Keratinocyte (primary cell): ENCODE results near the gene LSM14B. TPM values are rescaled to one million over a fixed set of nuclear protein-coding genes. Genes with fewer than 3 reads are reported as not detected.

Experiments
- DNase-seq: peaks from one replicate; pipeline ENCODE4 v3.0.0-alpha.2; 2011; ENCODE audit warnings: low read depth, missing footprints, low spot score
- FAIRE-seq: peaks from 2 replicates; lab custom pipeline; 2011; peaks lifted over from hg19 to GRCh38; lab: Jason Lieb, UNC
- H2AFZ ChIP-seq: 2 replicates; pipeline ENCODE4 v1.6.0; 2012; ENCODE audit warnings: low read length, control low read depth, inconsistent platforms; ENCODE audit not compliant: control insufficient read depth
- H3K27ac ChIP-seq: 2 replicates; pipeline ENCODE4 v1.5.1; 2011; ENCODE audit warnings: low read length; ENCODE audit not compliant: control insufficient read depth, insufficient read depth
- H3K27me3 ChIP-seq: 3 replicates; pipeline ENCODE4 v1.6.0; 2011; ENCODE audit warnings: low read length; ENCODE audit not compliant: control insufficient read depth, insufficient read depth; ENCODE audit errors: extremely low read depth
- H3K36me3 ChIP-seq, 2 experiments: 2 replicates in 1 of 2; 3 replicates in 1 of 2; pipeline ENCODE4 v1.5.1; 2011; ENCODE audit warnings: low read length in 2 of 2, mild to moderate bottlenecking in 1 of 2; ENCODE audit not compliant: control insufficient read depth in 2 of 2, insufficient read depth in 2 of 2; ENCODE audit errors: extremely low read depth in 1 of 2
- H3K4me1 ChIP-seq: 3 replicates; pipeline ENCODE4 v1.5.1; 2011; ENCODE audit warnings: low read length; ENCODE audit not compliant: control insufficient read depth, insufficient read depth; ENCODE audit errors: extremely low read depth
- H3K4me2 ChIP-seq: 3 replicates; pipeline ENCODE4 v1.6.0; 2011; ENCODE audit warnings: low read depth, low read length; ENCODE audit not compliant: control insufficient read depth, insufficient read depth; ENCODE audit errors: extremely low read depth
- H3K4me3 ChIP-seq, 3 experiments: fragments of 200-600 bp in 1 of 3; sonication (generic) in 1 of 3; 2 replicates in 2 of 3; 3 replicates in 1 of 3; pipeline ENCODE4 v1.5.1; 2011 to 2016; ENCODE audit warnings: low read length in 3 of 3, mild to moderate bottlenecking in 3 of 3, control low read depth in 2 of 3, inconsistent platforms in 1 of 3, low read depth in 1 of 3, mixed read lengths in 1 of 3, mixed run types in 1 of 3, moderate library complexity in 1 of 3; ENCODE audit not compliant: control insufficient read depth in 2 of 3, insufficient read depth in 2 of 3; ENCODE audit errors: extremely low read depth in 1 of 3
- H3K79me2 ChIP-seq: 2 replicates; pipeline ENCODE4 v1.6.0; 2012; ENCODE audit warnings: low read length; ENCODE audit not compliant: control insufficient read depth, insufficient read depth
- H3K9ac ChIP-seq: 3 replicates; pipeline ENCODE4 v1.6.0; 2011; ENCODE audit warnings: low read length; ENCODE audit not compliant: control insufficient read depth, insufficient read depth; ENCODE audit errors: extremely low read depth
- H3K9me1 ChIP-seq: 3 replicates; pipeline ENCODE4 v1.6.0; 2011; ENCODE audit warnings: low read length; ENCODE audit not compliant: control insufficient read depth, insufficient read depth; ENCODE audit errors: extremely low read depth
- H3K9me3 ChIP-seq: 2 replicates; pipeline ENCODE4 v1.5.1; 2012; ENCODE audit warnings: low read depth, low read length; ENCODE audit not compliant: control insufficient read depth
- H4K20me1 ChIP-seq: 3 replicates; pipeline ENCODE4 v1.6.0; 2011; ENCODE audit warnings: low read length; ENCODE audit not compliant: control insufficient read depth, insufficient read depth; ENCODE audit errors: extremely low read depth
- EZH2 ChIP-seq: IDR thresholded peaks from one replicate; pipeline ENCODE4 v1.6.1; 2012; ENCODE audit warnings: inconsistent platforms, mild to moderate bottlenecking, low read length, moderate library complexity
- dilution Hi-C: fragments of 300-500 bp; cut with MboI; formaldehyde crosslinking; loops from one replicate; pipeline ENCODE4 v1.7.0; 2020; ENCODE audit warnings: low sequenced_read_pairs; ENCODE audit not compliant: extremely low pct_ligation_motif_present
- polyA plus RNA-seq, 5 experiments: library from polyadenylated mRNA; depleted of rRNA in 3 of 5; stranded (reverse) in 3 of 5; stranded (forward) in 1 of 5; unstranded in 1 of 5; fragments of >200 nt; gene quantifications; 1 replicate in 1 of 5; 2 replicates in 3 of 5; 3 replicates in 1 of 5; pipeline versions ENCODE4 v1.2.1 to v1.2.3, GENCODE V29; 2011 to 2012; ENCODE audit warnings: missing spikeins in 2 of 5, low read depth in 1 of 5, low replicate concordance in 1 of 5
- TF ChIP-seq, protein P1 (sequence below), 3 experiments: IDR thresholded peaks in 1 of 3; conservative IDR thresholded peaks in 1 of 3; optimal IDR thresholded peaks in 1 of 3; 2 replicates in 2 of 3; 3 replicates in 1 of 3; pipeline versions ENCODE3 to v1.5.1; 2011; ENCODE audit warnings: low read length in 3 of 3, mild to moderate bottlenecking in 3 of 3, moderate library complexity in 2 of 3, control low read depth in 1 of 3, inconsistent platforms in 1 of 3; ENCODE audit not compliant: insufficient read depth in 2 of 3; ENCODE audit errors: extremely low read depth in 1 of 3

Gene LSM14B
- polyA plus RNA-seq, 1 donor (not counting 4 experiments of a cell fraction or from before 2014, with no cell fraction given) = 21.7 TPM

DNA sequence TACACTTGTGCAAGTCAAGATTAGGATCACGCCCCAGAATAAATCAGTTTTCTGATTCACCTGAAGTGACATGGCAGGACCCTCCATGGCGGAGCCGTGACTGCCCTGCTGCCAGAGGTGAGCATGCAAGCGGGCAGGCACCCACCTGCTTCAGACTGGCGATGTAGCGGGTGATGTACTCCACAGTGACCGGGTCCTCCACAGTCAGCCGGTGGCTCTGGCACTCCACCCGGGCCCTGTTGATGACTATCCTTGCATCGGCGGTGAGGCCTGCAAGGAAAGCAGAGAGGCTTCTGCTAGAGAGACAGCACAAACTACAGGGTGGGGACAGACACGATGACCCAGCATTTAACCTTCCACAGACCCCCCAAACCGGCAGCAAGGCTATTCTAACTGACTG, 17.4 kb downstream of the LSM14B start:
- no peak overlapping the region for H3K4me2 ChIP-seq
- H3K36me3 ChIP-seq = peaks cover 35 to 57% of the 10 kb centered on the region in 2 experiments
- H3K9ac ChIP-seq = no peak overlapping the region
- H3K4me3 ChIP-seq = no peak overlapping the region
- dilution Hi-C loops = no loop called here
- no peak overlapping the region for H2AFZ ChIP-seq
- peaks cover 7% of the 10 kb centered on the region for H3K9me1 ChIP-seq
- H3K27ac ChIP-seq = no peak overlapping the region
- DNase-seq (no peak), FAIRE-seq (no peak)
- no peaks in the 10 kb centered on the region for H3K27me3 ChIP-seq
- TF ChIP-seq, protein P1, sequence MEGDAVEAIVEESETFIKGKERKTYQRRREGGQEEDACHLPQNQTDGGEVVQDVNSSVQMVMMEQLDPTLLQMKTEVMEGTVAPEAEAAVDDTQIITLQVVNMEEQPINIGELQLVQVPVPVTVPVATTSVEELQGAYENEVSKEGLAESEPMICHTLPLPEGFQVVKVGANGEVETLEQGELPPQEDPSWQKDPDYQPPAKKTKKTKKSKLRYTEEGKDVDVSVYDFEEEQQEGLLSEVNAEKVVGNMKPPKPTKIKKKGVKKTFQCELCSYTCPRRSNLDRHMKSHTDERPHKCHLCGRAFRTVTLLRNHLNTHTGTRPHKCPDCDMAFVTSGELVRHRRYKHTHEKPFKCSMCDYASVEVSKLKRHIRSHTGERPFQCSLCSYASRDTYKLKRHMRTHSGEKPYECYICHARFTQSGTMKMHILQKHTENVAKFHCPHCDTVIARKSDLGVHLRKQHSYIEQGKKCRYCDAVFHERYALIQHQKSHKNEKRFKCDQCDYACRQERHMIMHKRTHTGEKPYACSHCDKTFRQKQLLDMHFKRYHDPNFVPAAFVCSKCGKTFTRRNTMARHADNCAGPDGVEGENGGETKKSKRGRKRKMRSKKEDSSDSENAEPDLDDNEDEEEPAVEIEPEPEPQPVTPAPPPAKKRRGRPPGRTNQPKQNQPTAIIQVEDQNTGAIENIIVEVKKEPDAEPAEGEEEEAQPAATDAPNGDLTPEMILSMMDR (optimal IDR thresholded peaks at IDR 0.05 in 1 of 3, IDR thresholded peaks at IDR 0.05 in 1 of 3, conservative IDR thresholded peaks at IDR 0.05 in 1 of 3; ENCODE audit: extremely low read depth in 1 of 3, insufficient read depth in 2 of 3, low read length in 3 of 3) = no peak
- TF ChIP-seq EZH2 = no peak
- H4K20me1 ChIP-seq = peaks cover 28% of the 10 kb centered on the region
- no peaks in the 10 kb centered on the region for H3K9me3 ChIP-seq
- H3K4me1 ChIP-seq = peaks cover 14% of the 10 kb centered on the region
- peaks cover 51% of the 10 kb centered on the region for H3K79me2 ChIP-seq

DNA sequence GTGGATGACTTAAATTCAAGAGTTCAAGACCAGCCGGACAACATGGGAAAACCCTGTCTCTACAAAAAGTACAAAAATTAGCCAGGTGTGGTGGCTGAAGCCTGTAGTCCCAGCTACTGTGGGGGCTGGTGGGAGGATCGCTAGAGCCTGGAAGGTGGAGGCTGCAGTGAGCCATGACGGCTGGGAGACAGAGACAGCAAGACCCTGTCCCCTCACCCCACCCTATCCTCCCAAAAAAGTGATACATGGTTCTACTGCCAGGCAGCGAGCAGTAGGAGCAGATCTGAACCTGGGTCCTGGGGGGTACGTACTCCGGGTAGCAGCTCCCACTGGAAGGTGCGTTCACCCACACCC, 18.7 kb downstream of the LSM14B start:
- H2AFZ ChIP-seq = no peak overlapping the region
- peaks cover 65% of the 10 kb centered on the region for H3K79me2 ChIP-seq
- peaks cover 38% of the 10 kb centered on the region for H4K20me1 ChIP-seq
- H3K36me3 ChIP-seq = peaks cover 34 to 47% of the 10 kb centered on the region in 2 experiments
- H3K9ac ChIP-seq = peak overlapping the region; percentile 87
- H3K4me3 ChIP-seq = peak overlapping the region; percentile 70 to 91 (median 79)
- dilution Hi-C loops = no loop called here
- peak overlapping the region; percentile 79 for H3K27ac ChIP-seq
- H3K4me1 ChIP-seq = peaks cover 20% of the 10 kb centered on the region
- peaks cover 7% of the 10 kb centered on the region for H3K9me1 ChIP-seq
- H3K4me2 ChIP-seq = peak overlapping the region; percentile 91
- TF ChIP-seq, protein P1 (optimal IDR thresholded peaks at IDR 0.05 in 1 of 3, IDR thresholded peaks at IDR 0.05 in 1 of 3, conservative IDR thresholded peaks at IDR 0.05 in 1 of 3; ENCODE audit: extremely low read depth in 1 of 3, insufficient read depth in 2 of 3, low read length in 3 of 3) = no peak
- no peak for TF ChIP-seq EZH2
- no peaks in the 10 kb centered on the region for H3K27me3 ChIP-seq
- FAIRE-seq (no peak), DNase-seq (no peak)
- H3K9me3 ChIP-seq = no peaks in the 10 kb centered on the region
